MM.1S (cell line): Measurements from ENCODE around the gene PRKAR1B.

Experiments
- DNase-seq: peaks from one replicate; pipeline ENCODE4 v3.0.0-alpha.2; 2015
- H2AFZ ChIP-seq: fragments of 300-600 bp; sonication (generic); 2 replicates; pipeline ENCODE4 v1.6.0; 2016; ENCODE audit warnings: antibody characterized with exemption, low read length
- H3F3A ChIP-seq: fragments of 300-600 bp; sonication (generic); 2 replicates; pipeline ENCODE4 v1.6.1; 2016; ENCODE audit warnings: mild to moderate bottlenecking, antibody characterized with exemption, low read length, moderate library complexity, mixed read lengths; ENCODE audit not compliant: insufficient read depth
- H3K27ac ChIP-seq: fragments of 300-600 bp; sonication (generic); 2 replicates; pipeline ENCODE4 v1.5.1; 2016; ENCODE audit warnings: mild to moderate bottlenecking, low read length
- H3K27me3 ChIP-seq: fragments of 300-600 bp; sonication (generic); replicated peaks from 2 replicates; pipeline ENCODE4 v1.6.0; 2016; ENCODE audit warnings: low read length; ENCODE audit not compliant: insufficient read depth
- H3K36me3 ChIP-seq: fragments of 300-600 bp; sonication (generic); replicated peaks from 2 replicates; pipeline ENCODE4 v1.6.1; 2016; ENCODE audit warnings: mild to moderate bottlenecking, low read length, mixed read lengths; ENCODE audit not compliant: insufficient read depth
- H3K4me1 ChIP-seq: fragments of 300-600 bp; sonication (generic); 2 replicates; pipeline ENCODE4 v1.6.1; 2016; ENCODE audit warnings: low read length, mixed read lengths
- H3K4me2 ChIP-seq: fragments of 300-600 bp; sonication (generic); 2 replicates; pipeline ENCODE4 v1.6.0; 2016; ENCODE audit warnings: low read depth, low read length
- H3K4me3 ChIP-seq: fragments of 300-600 bp; sonication (generic); 2 replicates; pipeline ENCODE4 v1.5.1; 2016; ENCODE audit warnings: low read length, mixed read lengths
- H3K79me2 ChIP-seq: fragments of 300-600 bp; sonication (generic); 2 replicates; pipeline ENCODE4 v1.6.1; 2016; ENCODE audit warnings: mixed run types, low read length, mixed read lengths
- H3K9ac ChIP-seq: fragments of 300-600 bp; sonication (generic); 2 replicates; pipeline ENCODE4 v1.6.1; 2016; ENCODE audit warnings: low read length, mixed read lengths
- H3K9me2 ChIP-seq: fragments of 300-600 bp; sonication (generic); replicated peaks from 2 replicates; pipeline ENCODE4 v1.6.1; 2016; ENCODE audit warnings: mild to moderate bottlenecking, low read length, mixed read lengths; ENCODE audit not compliant: insufficient read depth
- H3K9me3 ChIP-seq: fragments of 300-600 bp; sonication (generic); replicated peaks from 2 replicates; pipeline ENCODE4 v1.6.1; 2016; ENCODE audit warnings: mild to moderate bottlenecking, low read length, mixed read lengths; ENCODE audit not compliant: insufficient read depth
- H4K20me1 ChIP-seq: fragments of 300-600 bp; sonication (generic); 2 replicates; pipeline ENCODE4 v1.6.1; 2016; ENCODE audit warnings: mild to moderate bottlenecking, low read length, moderate library complexity, mixed read lengths; ENCODE audit not compliant: insufficient read depth
- CTCF ChIP-seq: fragments of 300-600 bp; sonication (generic); IDR thresholded peaks from 2 replicates; pipeline ENCODE4 v1.5.1; 2016; ENCODE audit warnings: antibody characterized with exemption, low read length, mixed read lengths
- EZH2 ChIP-seq: fragments of 300-600 bp; sonication (generic); optimal IDR thresholded peaks from 2 replicates; pipeline ENCODE3; 2017; ENCODE audit warnings: low read depth, mild to moderate bottlenecking, antibody characterized with exemption, low read length, mixed read lengths
- EZH2phosphoT487 ChIP-seq: fragments of 300-600 bp; sonication (generic); IDR thresholded peaks from 2 replicates; pipeline ENCODE4 v1.6.1; 2018; ENCODE audit warnings: antibody characterized with exemption, low read length

Gene PRKAR1B

GRCh38 chr7:512146-512510, 215.0 kb downstream of the PRKAR1B start:
- Histone ChIP-seq H4K20me1 (no peaks in the 10 kb centered on the region), H3K9me2 (no peaks in the 10 kb centered on the region), H3K4me1 (no peaks in the 10 kb centered on the region), H3K79me2 (no peaks in the 10 kb centered on the region), H3K9me3 (no peaks in the 10 kb centered on the region), H3K27ac (no peak overlapping the region), H3K4me3 (no peak overlapping the region), H3K36me3 (no peaks in the 10 kb centered on the region), H3K4me2 (no peak overlapping the region), H3F3A (no peaks in the 10 kb centered on the region), H3K27me3 (no peaks in the 10 kb centered on the region), H2AFZ (no peak overlapping the region), H3K9ac (no peak overlapping the region)
- DNase-seq, result no peak
- TF ChIP-seq EZH2, result no peak
- TF ChIP-seq EZH2phosphoT487, result no peak
- no peak for TF ChIP-seq CTCF

- H3K79me2 ChIP-seq, result no peaks in the 10 kb centered on the region
Observed at GRCh38 chr7:511476-512145, 215.5 kb downstream of the PRKAR1B start.

GRCh38 chr7:510782-511281, 216.2 kb downstream of the PRKAR1B start:
- H2AFZ ChIP-seq, result no peak overlapping the region
- no peak overlapping the region for H3K4me3 ChIP-seq
- no peaks in the 10 kb centered on the region for H3F3A ChIP-seq
- H3K9ac ChIP-seq, result no peak overlapping the region
- no peaks in the 10 kb centered on the region for H4K20me1 ChIP-seq
- H3K79me2 ChIP-seq, result no peaks in the 10 kb centered on the region
- H3K4me1 ChIP-seq, result no peaks in the 10 kb centered on the region
- H3K4me2 ChIP-seq, result no peak overlapping the region
- no peak for DNase-seq
- no peaks in the 10 kb centered on the region for H3K9me3 ChIP-seq
- TF ChIP-seq EZH2 (no peak), EZH2phosphoT487 (no peak), CTCF (no peak)
- no peaks in the 10 kb centered on the region for H3K36me3 ChIP-seq
- no peak overlapping the region for H3K27ac ChIP-seq
- H3K27me3 ChIP-seq, result no peaks in the 10 kb centered on the region
- H3K9me2 ChIP-seq, result no peaks in the 10 kb centered on the region

More at GRCh38 chr7:511476-512145, 215.5 kb downstream of the PRKAR1B start:
- H3K4me2 ChIP-seq, result no peak overlapping the region
- H3K4me3 ChIP-seq, result no peak overlapping the region
- H2AFZ ChIP-seq, result no peak overlapping the region
- no peaks in the 10 kb centered on the region for H3K9me2 ChIP-seq
- TF ChIP-seq CTCF (no peak), EZH2phosphoT487 (no peak), EZH2 (no peak)
- DNase-seq, result no peak
- no peak overlapping the region for H3K9ac ChIP-seq
- no peaks in the 10 kb centered on the region for H3K36me3 ChIP-seq
- no peaks in the 10 kb centered on the region for H3F3A ChIP-seq
- no peaks in the 10 kb centered on the region for H3K9me3 ChIP-seq
- no peaks in the 10 kb centered on the region for H3K27me3 ChIP-seq
- no peaks in the 10 kb centered on the region for H4K20me1 ChIP-seq
- H3K4me1 ChIP-seq, result no peaks in the 10 kb centered on the region
- H3K27ac ChIP-seq, result no peak overlapping the region
